Activated CD4-positive, alpha-beta memory T cell treated with anti-CD3 and anti-CD28 coated beads, Interleukin-2, amount 10 ng/mL, durations not matched to agents 7 days and 5 days (primary cell): ENCODE measurements around the gene ALAS1. TPM values are rescaled to one million over a fixed set of nuclear protein-coding genes. Genes with fewer than 3 reads are reported as not detected.
"Not testable (repeated sequence)": the region's sequence is repeated elsewhere in the genome, so short reads cannot be mapped to it uniquely, and the experiment has no call there.

Experiments used
- CTCF ChIA-PET: fragments of 350-600 bp; sonication (Branson Sonifier 250); formaldehyde crosslinking; loops from one replicate; lab custom pipeline; 2021; ENCODE audit warnings: antibody characterized with exemption, inconsistent platforms; lab: Charles Lee
- POLR2A ChIA-PET: fragments of 350-600 bp; sonication (Branson Sonifier 250); formaldehyde crosslinking; loops from one replicate; lab custom pipeline; 2021; ENCODE audit warnings: antibody characterized with exemption; lab: Charles Lee
- DNase-seq: peaks from one replicate; pipeline ENCODE4 v3.0.0-alpha.2; 2020
- H3K27ac Mint-ChIP-seq: one replicate; pipeline ENCODE4 v1.8.0; 2021; ENCODE audit warnings: mild to moderate bottlenecking, mixed read lengths
- H3K27me3 Mint-ChIP-seq: one replicate; pipeline ENCODE4 v1.8.0; 2021; ENCODE audit warnings: mixed read lengths
- H3K36me3 Mint-ChIP-seq: one replicate; pipeline ENCODE4 v1.8.0; 2021; ENCODE audit warnings: low read depth, mixed read lengths
- H3K4me1 Mint-ChIP-seq: one replicate; pipeline ENCODE4 v1.8.0; 2021; ENCODE audit warnings: mixed read lengths
- H3K4me3 Mint-ChIP-seq: one replicate; pipeline ENCODE4 v1.8.0; 2021; ENCODE audit warnings: mild to moderate bottlenecking, mixed read lengths
- H3K9me3 Mint-ChIP-seq: one replicate; pipeline ENCODE4 v1.8.0; 2021; ENCODE audit warnings: mixed read lengths
- total RNA-seq, 2 experiments: library from RNA; stranded (reverse); gene quantifications; one replicate each; pipeline ENCODE4 v1.2.3, GENCODE V29; 2021

The ALAS1 gene
- total RNA-seq, result 10 to 100 TPM; 62.1 to 62.6 TPM

DNA sequence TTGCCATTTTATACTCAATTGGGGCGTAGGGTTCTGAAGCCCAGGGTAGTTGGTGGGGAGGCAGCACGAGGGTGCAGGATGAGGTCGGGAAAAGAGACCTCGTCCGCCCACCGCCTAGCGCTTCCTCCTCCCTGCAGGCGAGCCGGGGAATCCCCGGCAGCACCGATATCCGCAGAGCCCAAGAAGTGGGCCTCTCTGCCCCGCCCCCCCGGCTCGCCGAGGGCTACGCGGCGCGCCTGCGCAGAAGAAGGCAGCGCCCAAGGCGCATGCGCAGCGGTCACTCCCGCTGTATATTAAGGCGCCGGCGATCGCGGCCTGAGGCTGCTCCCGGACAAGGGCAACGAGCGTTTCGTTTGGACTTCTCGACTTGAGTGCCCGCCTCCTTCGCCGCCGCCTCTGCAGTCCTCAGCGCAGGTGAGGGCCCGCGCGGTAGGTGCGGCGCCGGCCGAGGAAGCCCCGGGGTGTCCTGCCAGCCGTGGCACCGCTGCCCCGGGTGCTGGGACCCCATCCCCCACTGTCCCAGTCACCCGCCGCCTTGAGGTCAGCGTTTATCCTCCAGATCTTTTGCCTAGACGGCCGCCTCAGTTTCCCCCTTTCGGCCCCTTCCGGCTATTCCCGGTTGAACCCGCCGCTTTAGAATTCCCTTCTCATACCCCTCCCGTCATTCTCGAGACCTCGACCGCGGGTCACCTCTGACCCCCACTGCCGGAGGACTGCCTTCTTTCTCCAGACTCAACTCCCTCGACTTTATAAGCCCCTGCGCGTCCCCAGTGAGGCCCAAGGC is at the start of gene ALAS1:
TSS of gene ALAS1 (plus strand) at position 319 of the 784 bp plus-strand sequence. CDS start 1,082 bp downstream, outside the sequence.
- peak within 1 kb of the TSS; percentile 89 for H3K27ac Mint-ChIP-seq
- ChIA-PET CTCF (interaction anchor here (1.0 to 1.8 kb wide), 2 partner anchors 22 to 24 kb away, joined by 3 to 6 read pairs; no protein-coding TSS in a partner anchor), POLR2A (interaction anchor here (0.7 to 1.7 kb wide), 5 partner anchors 10 to 44 kb away, joined by 3 to 5 read pairs (median 3); partner anchors contain the start of genes POC1A and TWF2)

DNA sequence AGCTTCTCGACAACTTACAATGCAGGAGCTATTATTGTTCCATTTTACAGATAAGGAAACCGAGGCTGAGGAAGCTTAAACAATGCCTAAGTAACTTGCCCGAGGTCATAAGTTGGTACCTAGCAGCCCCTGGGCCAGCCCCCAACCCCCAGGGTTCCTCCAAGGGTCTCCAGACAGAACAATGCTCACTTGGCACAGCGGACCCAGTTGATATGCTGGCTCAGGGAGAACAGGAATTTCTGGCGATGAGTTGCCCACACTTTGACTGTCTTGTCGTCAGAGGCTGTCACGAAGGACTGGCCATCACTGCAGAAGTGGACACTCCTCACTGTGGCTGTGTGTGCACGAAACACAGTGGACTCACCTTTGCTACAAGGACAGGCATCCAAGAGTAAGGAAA is 48.9 kb upstream of the ALAS1 start:
- Mint-ChIP-seq H3K4me1 (peaks cover 28% of the 10 kb centered on the region), H3K27ac (no peak overlapping the region), H3K4me3 (no peak overlapping the region), H3K27me3 (no peaks in the 10 kb centered on the region), H3K9me3 (no peaks in the 10 kb centered on the region), H3K36me3 (peaks cover 34% of the 10 kb centered on the region)
- no peak for DNase-seq
- ChIA-PET POLR2A (interaction anchor here (0.7 to 2.2 kb wide), 4 partner anchors 37 to 180 kb away, joined by 3 to 8 read pairs (median 4); partner anchors contain the start of gene RPL29), CTCF (interaction anchor here (0.8 to 2.1 kb wide), 2 partner anchors 96 to 148 kb away, joined by 4 to 6 read pairs; no protein-coding TSS in a partner anchor)

More for the DNA sequence above, at the start of gene ALAS1:
- Mint-ChIP-seq H3K4me3 (peak within 1 kb of the TSS; percentile 99), H3K4me1 (peaks cover 54% of the 10 kb centered on the region), H3K36me3 (peaks cover 44% of the 10 kb centered on the region), H3K27me3 (no peaks in the 10 kb centered on the region), H3K9me3 (no peaks in the 10 kb centered on the region)
- peak; percentile 96 for DNase-seq

DNA sequence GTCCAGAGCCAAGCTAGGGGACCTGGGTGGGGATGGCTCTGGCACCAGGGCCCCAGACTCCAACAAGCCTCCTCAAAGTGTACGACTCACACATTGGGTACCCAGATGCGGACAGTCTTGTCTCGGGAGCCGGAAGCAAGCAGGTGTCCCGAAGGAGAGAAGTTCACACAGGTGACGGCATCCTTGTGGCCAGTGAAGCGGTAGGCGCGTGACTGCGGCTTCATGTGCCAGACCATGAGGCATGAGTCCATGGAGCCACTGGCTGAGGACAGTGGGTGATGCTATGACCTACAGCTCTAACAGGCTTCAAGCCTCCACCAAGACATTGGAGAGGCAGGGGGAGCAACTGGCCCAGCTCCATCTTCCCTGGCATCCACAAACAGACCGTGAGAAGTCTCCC is 48.2 kb upstream of the ALAS1 start:
- no peaks in the 10 kb centered on the region for H3K9me3 Mint-ChIP-seq
- H3K4me1 Mint-ChIP-seq, result peaks cover 22% of the 10 kb centered on the region
- H3K27ac Mint-ChIP-seq, result no peak overlapping the region
- no peaks in the 10 kb centered on the region for H3K27me3 Mint-ChIP-seq
- H3K36me3 Mint-ChIP-seq, result peaks cover 27% of the 10 kb centered on the region
- ChIA-PET CTCF (interaction anchor here (0.6 to 2.1 kb wide), 3 partner anchors 29 to 148 kb away, joined by 3 to 6 read pairs (median 3); no protein-coding TSS in a partner anchor), POLR2A (no interaction called here)
- no peak for DNase-seq
- H3K4me3 Mint-ChIP-seq, result no peak overlapping the region

DNA sequence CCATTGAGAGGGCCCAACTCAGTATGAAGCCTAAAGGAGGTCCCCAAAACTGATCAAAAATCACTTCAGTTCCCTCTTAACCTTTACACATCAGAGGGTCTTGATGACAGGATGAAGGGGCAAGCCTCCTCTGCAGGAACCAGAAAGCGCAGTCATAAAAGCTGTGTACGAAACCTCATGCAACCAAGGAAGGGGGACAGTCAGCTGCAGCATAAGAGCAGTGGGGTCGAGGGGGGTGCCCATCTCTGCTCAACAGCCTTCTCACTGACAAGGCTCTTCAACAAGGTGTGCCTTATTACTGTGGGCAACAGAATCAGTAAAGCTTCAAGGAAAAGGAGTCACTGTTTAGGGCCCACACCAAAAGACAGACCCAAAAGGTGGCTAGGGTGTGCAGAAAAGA is 47.6 kb upstream of the ALAS1 start:
- Mint-ChIP-seq H3K27ac (no peak overlapping the region), H3K36me3 (peaks cover 22% of the 10 kb centered on the region), H3K9me3 (no peaks in the 10 kb centered on the region), H3K4me1 (peaks cover 25% of the 10 kb centered on the region), H3K27me3 (no peaks in the 10 kb centered on the region), H3K4me3 (no peak overlapping the region)
- DNase-seq, result no peak
- ChIA-PET CTCF (interaction anchor here (1.0 to 2.1 kb wide), 3 partner anchors 10 to 149 kb away, joined by 3 to 6 read pairs (median 3); no protein-coding TSS in a partner anchor), POLR2A (no interaction called here)

DNA sequence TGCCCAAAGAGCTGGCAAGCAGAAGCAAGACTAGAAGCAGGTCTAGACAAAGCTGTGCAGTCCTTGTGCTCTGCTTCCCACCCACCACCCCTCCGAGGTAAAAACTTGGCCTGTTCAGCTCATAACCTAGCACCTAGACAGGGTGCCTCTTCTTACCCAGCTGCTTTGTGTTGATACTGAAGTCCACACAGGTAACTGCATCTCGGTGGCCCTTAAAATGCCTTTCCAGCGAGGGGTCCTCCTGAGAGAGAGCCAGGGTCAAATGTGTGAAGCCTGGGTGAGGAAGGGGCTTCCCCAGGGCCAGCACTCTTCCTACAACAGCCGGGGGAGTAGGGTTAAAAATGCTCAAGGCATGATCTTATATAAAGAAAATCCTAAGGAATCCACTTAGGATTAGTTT is 47.1 kb upstream of the ALAS1 start:
- peaks cover 22% of the 10 kb centered on the region for H3K36me3 Mint-ChIP-seq
- H3K4me3 Mint-ChIP-seq, result no peak overlapping the region
- no peak overlapping the region for H3K27ac Mint-ChIP-seq
- no peaks in the 10 kb centered on the region for H3K9me3 Mint-ChIP-seq
- no peak for DNase-seq
- H3K27me3 Mint-ChIP-seq, result no peaks in the 10 kb centered on the region
- H3K4me1 Mint-ChIP-seq, result peaks cover 28% of the 10 kb centered on the region
- POLR2A ChIA-PET, result no interaction called here
- CTCF ChIA-PET, result interaction anchor here (1.0 kb wide), 2 partner anchors 10 to 28 kb away, joined by 3 read pairs; no protein-coding TSS in a partner anchor

- H3K4me3 Mint-ChIP-seq, H3K27ac Mint-ChIP-seq, CTCF ChIA-PET, H3K27me3 Mint-ChIP-seq, DNase-seq, H3K9me3 Mint-ChIP-seq, POLR2A ChIA-PET: not testable (repeated sequence)
- Mint-ChIP-seq H3K36me3 (peaks cover 22% of the 10 kb centered on the region), H3K4me1 (peaks cover 29% of the 10 kb centered on the region)
Observed at GRCh38 chr3:52151991-52152390, 46.0 kb upstream of the ALAS1 start.

- H3K4me3 Mint-ChIP-seq, result peak overlapping the region; percentile 85
Observed at GRCh38 chr3:52153389-52154096, 44.4 kb upstream of the ALAS1 start.

DNA sequence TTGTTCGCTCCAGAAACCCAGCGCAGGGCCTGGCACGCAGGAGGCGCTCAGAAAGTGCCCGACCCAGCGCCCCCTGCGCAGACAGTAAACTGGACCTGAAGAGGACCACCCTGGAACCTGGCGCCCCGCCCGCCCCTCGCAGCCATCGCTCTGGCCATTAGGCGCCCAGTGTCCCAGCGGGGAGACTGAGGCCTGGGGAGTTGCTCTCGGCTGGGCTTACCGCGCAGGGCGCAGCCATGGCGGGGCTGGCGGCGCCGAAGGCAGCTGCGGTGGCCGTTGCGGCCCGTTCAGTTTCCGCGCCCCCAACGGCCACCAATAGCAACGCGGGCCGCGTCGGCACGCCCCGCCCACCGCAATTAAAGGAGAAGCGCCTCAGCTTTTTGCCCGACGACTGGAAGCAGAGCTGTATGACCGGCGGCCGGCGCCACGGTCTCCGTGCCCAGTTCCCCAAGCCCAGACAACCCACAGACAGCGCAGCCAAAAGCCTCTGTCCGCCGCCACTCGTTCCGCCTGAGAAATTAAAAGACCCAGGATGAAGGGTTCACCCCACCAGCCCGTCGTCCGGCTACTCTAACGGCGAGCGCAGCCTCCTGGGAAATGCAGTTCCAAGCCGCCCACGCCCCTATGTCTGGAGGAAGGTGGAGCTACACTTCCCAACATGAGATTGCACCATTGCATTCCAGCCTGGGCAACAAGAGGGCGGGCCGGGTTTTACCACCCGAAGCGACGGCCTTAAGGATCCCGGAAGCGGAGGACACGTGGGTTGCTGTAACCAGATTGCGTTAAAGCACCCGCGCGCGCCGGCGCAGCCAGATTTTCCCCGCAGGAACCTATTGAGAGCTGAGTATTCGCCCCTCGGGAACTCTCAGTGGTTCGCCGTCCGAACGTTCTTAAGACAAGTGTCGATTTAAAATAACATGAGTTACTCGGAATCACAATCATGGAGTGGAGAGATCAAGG is 43.5 kb upstream of the ALAS1 start, which contains the start of gene POC1A:
TSS of gene POC1A (minus strand) at position 289 of the 960 bp plus-strand sequence. CDS start at position 238, 51 bp downstream.
- H3K9me3 Mint-ChIP-seq, result no peaks in the 10 kb centered on the region
- peaks cover 2% of the 10 kb centered on the region for H3K27me3 Mint-ChIP-seq
- H3K36me3 Mint-ChIP-seq, result peaks cover 6% of the 10 kb centered on the region
- ChIA-PET POLR2A (interaction anchor here (0.7 to 2.0 kb wide), 23 partner anchors 10 to 197 kb away, joined by 3 to 19 read pairs (median 3); partner anchors contain the start of genes ABHD14B, ALAS1, DUSP7 and RPL29), CTCF (interaction anchor here (0.8 to 1.8 kb wide), 20 partner anchors 10 to 213 kb away, joined by 3 to 16 read pairs (median 4); partner anchors contain the start of genes ABHD14B, DUSP7, RPL29 and RRP9)
- peak within 1 kb of the TSS; percentile 89 for H3K27ac Mint-ChIP-seq
- DNase-seq, result peak; percentile 91
- peak within 1 kb of the TSS; percentile 85 for H3K4me3 Mint-ChIP-seq
- H3K4me1 Mint-ChIP-seq, result peaks cover 29% of the 10 kb centered on the region

More at GRCh38 chr3:52153389-52154096, 44.4 kb upstream of the ALAS1 start:
- DNase-seq, result peak; percentile 19
- Mint-ChIP-seq H3K27ac (peak overlapping the region; percentile 89), H3K4me1 (peaks cover 29% of the 10 kb centered on the region), H3K27me3 (no peaks in the 10 kb centered on the region), H3K9me3 (no peaks in the 10 kb centered on the region), H3K36me3 (peaks cover 15% of the 10 kb centered on the region)
- POLR2A ChIA-PET, result interaction anchor here (1.0 to 2.0 kb wide), 14 partner anchors 44 to 186 kb away, joined by 3 to 19 read pairs (median 4); partner anchors contain the start of genes ABHD14B, ALAS1, DUSP7 and RPL29
- CTCF ChIA-PET, result interaction anchor here (0.5 to 1.8 kb wide), 14 partner anchors 9 to 653 kb away, joined by 3 to 16 read pairs (median 4); partner anchors contain the start of genes DCAF1, DUSP7 and RPL29

DNA sequence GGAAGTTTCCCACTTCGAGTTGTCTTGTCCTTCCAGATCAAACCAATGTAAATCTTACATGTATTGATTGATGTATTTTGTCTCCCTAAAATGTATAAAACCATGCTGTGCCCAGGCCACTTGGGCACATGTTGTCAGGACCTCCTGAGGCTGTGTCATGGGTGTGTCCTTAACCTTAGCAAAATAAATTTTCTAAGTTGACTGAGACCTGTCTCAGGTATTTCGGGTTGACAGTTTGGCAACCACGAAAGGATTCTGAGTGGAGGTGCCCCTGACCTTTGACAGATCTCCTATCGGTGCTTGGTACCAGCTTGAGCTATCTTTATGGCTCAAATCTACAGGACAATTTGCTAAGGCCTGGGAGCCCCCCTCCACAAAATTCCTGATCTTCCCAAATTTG is 42.0 kb upstream of the ALAS1 start:
- Mint-ChIP-seq H3K4me1 (peaks cover 29% of the 10 kb centered on the region), H3K4me3 (peak overlapping the region; percentile 85), H3K27ac (no peak overlapping the region), H3K36me3 (peaks cover 2% of the 10 kb centered on the region), H3K9me3 (no peaks in the 10 kb centered on the region), H3K27me3 (peaks cover 2% of the 10 kb centered on the region)
- ChIA-PET POLR2A (no interaction called here), CTCF (interaction anchor here (1.1 kb wide), 2 partner anchors 8 to 103 kb away, joined by 3 to 4 read pairs; no protein-coding TSS in a partner anchor)
- no peak for DNase-seq

DNA sequence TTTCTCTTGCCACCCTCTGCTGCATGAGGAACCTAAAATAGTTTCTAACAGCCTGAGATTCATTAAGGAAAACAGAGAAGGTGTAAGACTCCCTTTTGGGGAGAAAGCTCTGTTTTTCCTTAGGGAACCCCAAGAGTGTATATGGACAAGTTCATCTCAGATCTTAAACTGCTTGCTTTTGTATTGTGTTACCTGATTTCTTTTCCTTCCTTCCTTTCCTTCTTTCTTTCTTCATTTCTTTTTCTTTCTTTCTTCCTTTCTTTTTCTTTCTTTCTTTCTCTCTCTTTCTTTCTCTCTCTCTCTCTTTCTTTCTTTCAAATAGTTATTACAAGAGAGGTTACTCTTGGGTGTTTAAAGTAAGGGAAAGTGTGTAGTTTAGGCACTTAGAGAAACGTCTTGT is 38.5 kb upstream of the ALAS1 start:
- ChIA-PET POLR2A (no interaction called here), CTCF (interaction anchor here (0.7 to 1.4 kb wide), 3 partner anchors 11 to 498 kb away, joined by 3 to 4 read pairs (median 4); no protein-coding TSS in a partner anchor)
- peaks cover 11% of the 10 kb centered on the region for H3K4me1 Mint-ChIP-seq
- H3K27me3 Mint-ChIP-seq, result peaks cover 2% of the 10 kb centered on the region
- H3K36me3 Mint-ChIP-seq, result no peaks in the 10 kb centered on the region
- no peak overlapping the region for H3K4me3 Mint-ChIP-seq
- no peak overlapping the region for H3K27ac Mint-ChIP-seq
- no peaks in the 10 kb centered on the region for H3K9me3 Mint-ChIP-seq
- no peak for DNase-seq

DNA sequence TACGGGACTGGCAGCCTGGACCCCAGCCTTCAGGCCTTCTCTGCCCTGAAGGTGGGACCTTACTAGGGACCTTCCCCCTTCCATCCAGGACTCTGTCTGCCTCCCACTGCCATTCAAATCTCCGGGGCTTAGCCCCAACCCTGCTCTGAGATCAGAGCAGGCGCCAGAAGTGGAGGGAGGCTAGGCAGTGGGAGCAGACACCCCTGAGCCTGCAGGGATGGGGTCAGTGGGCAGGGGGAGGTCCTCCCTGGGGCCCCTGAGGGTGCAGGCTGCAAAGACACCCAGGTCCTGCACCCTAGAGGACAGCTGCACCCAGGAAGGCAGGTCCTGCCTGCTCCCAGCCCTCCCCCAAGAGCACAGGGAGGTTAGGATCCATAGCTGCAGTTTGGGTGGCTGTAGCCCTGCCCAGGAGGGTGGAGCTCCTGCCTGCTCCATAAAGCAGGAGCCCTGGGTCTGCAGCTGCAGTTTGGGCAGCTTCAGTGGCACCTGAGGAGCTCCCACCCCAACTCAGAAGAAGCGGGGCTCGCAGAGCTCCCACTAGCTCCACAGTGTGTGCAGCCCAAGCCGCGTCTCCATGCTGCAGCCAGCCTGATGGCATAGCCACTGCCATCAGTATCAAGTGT is 35.6 kb upstream of the ALAS1 start:
- H3K4me1 Mint-ChIP-seq, result no peaks in the 10 kb centered on the region
- H3K4me3 Mint-ChIP-seq, result no peak overlapping the region
- no peaks in the 10 kb centered on the region for H3K9me3 Mint-ChIP-seq
- peaks cover 8% of the 10 kb centered on the region for H3K27me3 Mint-ChIP-seq
- ChIA-PET CTCF (interaction anchor here (1.8 kb wide), 1 partner anchor 58 kb away, joined by 5 read pairs; no protein-coding TSS in a partner anchor), POLR2A (no interaction called here)
- no peaks in the 10 kb centered on the region for H3K36me3 Mint-ChIP-seq
- H3K27ac Mint-ChIP-seq, result no peak overlapping the region
- DNase-seq, result no peak
